K562 (cell line): Measurements from ENCODE around the gene ARMC6. TPM values are rescaled to one million over a fixed set of nuclear protein-coding genes. Genes with fewer than 3 reads are reported as not detected.

Experiments used
- CEBPZ ChIP-seq: fragments of 150-350 bp; IDR thresholded peaks from 2 replicates; pipeline ENCODE4 v1.6.1; 2014; ENCODE audit warnings: low read depth, mild to moderate bottlenecking, low read length, borderline replicate concordance
- CREBBP ChIP-seq: IDR thresholded peaks from one replicate; pipeline ENCODE4 v1.6.1; 2012; ENCODE audit warnings: low read depth, mild to moderate bottlenecking, control low read depth, inconsistent platforms, low read length
- EGR1 ChIP-seq: fragments of 450-650 bp; conservative IDR thresholded peaks from 2 replicates; pipeline ENCODE4 v1.6.1; 2017; ENCODE audit warnings: mild to moderate bottlenecking
- ELF4 ChIP-seq: fragments of 450-650 bp; formaldehyde crosslinking; IDR thresholded peaks from 2 replicates; pipeline ENCODE4 v1.4.0; 2022; ENCODE audit warnings: missing genetic modification characterization
- HDAC1 ChIP-seq, 2 experiments: fragments of 450-650 bp; IDR thresholded peaks; 2 replicates each; pipeline ENCODE4 v1.6.1; 2016 to 2017; ENCODE audit warnings: inconsistent platforms in 1 of 2, mild to moderate bottlenecking in 1 of 2, moderate library complexity in 1 of 2
- HNRNPH1 ChIP-seq: fragments of 200-400 bp; formaldehyde crosslinking; optimal IDR thresholded peaks from 2 replicates; pipeline ENCODE3; 2017; ENCODE audit warnings: low read depth, mild to moderate bottlenecking, low read length, moderate library complexity
- NRF1 ChIP-seq, 2 experiments: fragments of 450-650 bp; IDR thresholded peaks in 1 of 2; conservative IDR thresholded peaks in 1 of 2; 2 replicates each; pipeline ENCODE4 v1.6.1; 2014; ENCODE audit warnings: mild to moderate bottlenecking in 2 of 2
- PHF21A ChIP-seq: fragments of 450-650 bp; IDR thresholded peaks from 2 replicates; pipeline ENCODE4 v1.6.1; 2017; ENCODE audit warnings: low read depth, borderline replicate concordance
- RBFOX2 ChIP-seq: fragments of 200-400 bp; formaldehyde crosslinking; IDR thresholded peaks from 2 replicates; pipeline ENCODE4 v1.6.1; 2017; ENCODE audit warnings: low read depth, mild to moderate bottlenecking, low read length, moderate library complexity
- SIRT6 ChIP-seq: IDR thresholded peaks from one replicate; pipeline ENCODE4 v1.6.1; 2012; ENCODE audit warnings: low read depth, mild to moderate bottlenecking, control low read depth, inconsistent platforms, low read length, moderate library complexity
- TSHZ1 ChIP-seq: fragments of 250-450 bp; sonication (Bioruptor Pico); IDR thresholded peaks from 2 replicates; pipeline ENCODE4 v1.4.0; 2020; ENCODE audit warnings: mild to moderate bottlenecking, moderate library complexity
- polyA plus RNA-seq, 8 experiments: library from polyadenylated mRNA; depleted of rRNA in 4 of 8; stranded (reverse) in 5 of 8; unstranded in 3 of 8; fragments of >200 nt; fragmentation: Nextera tagmentation in 2 of 8; fragmentation: Illumina TruSeq in 1 of 8; extraction: Ambion mirVana in 2 of 8; extraction: Trizol in 1 of 8; gene quantifications; 2 replicates each; pipeline versions ENCODE4 v1.2.1 to v1.2.3, GENCODE V29; 2011 to 2014; ENCODE audit warnings: inconsistent platforms in 1 of 8, missing spikeins in 1 of 8
- total RNA-seq, 7 experiments: library from RNA; depleted of rRNA in 6 of 7; stranded (reverse); fragments of >200 nt in 6 of 7; fragmentation: Illumina TruSeq in 2 of 7; extraction: Trizol in 2 of 7; gene quantifications; 2 replicates each; pipeline versions ENCODE4 v1.2.1 to v1.2.3, GENCODE V29; 2011 to 2021; ENCODE audit warnings: low replicate concordance in 1 of 7

ARMC6 gene
- total and polyA plus RNA-seq, 9 of the 15 experiments (the other 6 are each of a cell fraction or from before 2014, with no cell fraction given), result 2.1 to 93.4 (median 63.6) TPM

- TF ChIP-seq CREBBP, result no peak
- TF ChIP-seq ELF4, result no peak
- no peak for TF ChIP-seq HNRNPH1
- TF ChIP-seq NRF1 (conservative IDR thresholded peaks at IDR 0.05 in 1 of 2, IDR thresholded peaks at IDR 0.05 in 1 of 2), result no peak
- no peak for TF ChIP-seq CEBPZ
- no peak for TF ChIP-seq EGR1
- TF ChIP-seq PHF21A, result no peak
- no peak for TF ChIP-seq HDAC1 (IDR thresholded peaks at IDR 0.05)
- peak; percentile 44; the same call in 1 of the 2 replicates for TF ChIP-seq RBFOX2
- no peak for TF ChIP-seq SIRT6
- no peak for TF ChIP-seq TSHZ1
Observed at GRCh38 chr19:19057720-19058119, 24.3 kb downstream of the ARMC6 start (continued).
